H9 (cell line): ENCODE data around the gene DMRT1. TPM values are rescaled to one million over a fixed set of nuclear protein-coding genes. Genes with fewer than 3 reads are reported as not detected.

ENCODE experiments used
- DNase-seq: peaks from one replicate; pipeline ENCODE4 v3.0.0-alpha.2; 2017
- H2AFZ ChIP-seq: one replicate; pipeline ENCODE4 v1.6.1; 2013; ENCODE audit warnings: mild to moderate bottlenecking, low read length, control low read depth, moderate library complexity
- H2AK5ac ChIP-seq: 2 replicates; pipeline ENCODE4 v1.6.1; 2013; ENCODE audit warnings: low read length, control low read depth, mixed read lengths; ENCODE audit not compliant: insufficient read length
- H2BK120ac ChIP-seq: one replicate; pipeline ENCODE4 v1.6.1; 2013; ENCODE audit warnings: low read depth, mild to moderate bottlenecking, low read length, control low read depth, inconsistent platforms; ENCODE audit not compliant: poor library complexity, severe bottlenecking
- H2BK12ac ChIP-seq: 2 replicates; pipeline ENCODE4 v1.6.1; 2013; ENCODE audit warnings: low read length, control low read depth, mixed read lengths, low read depth; ENCODE audit not compliant: insufficient read length
- H2BK15ac ChIP-seq: 2 replicates; pipeline ENCODE4 v1.6.1; 2013; ENCODE audit warnings: low read depth, low read length, control low read depth
- H2BK20ac ChIP-seq: one replicate; pipeline ENCODE4 v1.6.1; 2013; ENCODE audit warnings: low read depth, mild to moderate bottlenecking, low read length, control low read depth, inconsistent platforms; ENCODE audit not compliant: poor library complexity, severe bottlenecking
- H2BK5ac ChIP-seq: 2 replicates; pipeline ENCODE4 v1.6.1; 2013; ENCODE audit warnings: low read length, control low read depth, mixed read lengths; ENCODE audit not compliant: insufficient read length
- H3K14ac ChIP-seq: 2 replicates; pipeline ENCODE4 v1.6.1; 2013; ENCODE audit warnings: low read length, control low read depth; ENCODE audit not compliant: insufficient read depth
- H3K18ac ChIP-seq: 2 replicates; pipeline ENCODE4 v1.6.1; 2013; ENCODE audit warnings: low read depth, mild to moderate bottlenecking, mixed read lengths, low read length, control low read depth; ENCODE audit not compliant: insufficient read length
- H3K23ac ChIP-seq: 2 replicates; pipeline ENCODE4 v1.6.1; 2013; ENCODE audit warnings: low read length, control low read depth, mixed read lengths, low read depth; ENCODE audit not compliant: insufficient read length
- H3K23me2 ChIP-seq: 2 replicates; pipeline ENCODE4 v1.6.1; 2013; ENCODE audit warnings: low read depth, mild to moderate bottlenecking, mixed read lengths, low read length, control low read depth; ENCODE audit not compliant: insufficient read length, poor library complexity, severe bottlenecking
- H3K27ac ChIP-seq: 2 replicates; pipeline ENCODE4 v1.5.1; 2013; ENCODE audit warnings: low read length, control low read depth, mixed read lengths, low read depth; ENCODE audit not compliant: insufficient read length
- H3K27me3 ChIP-seq: 2 replicates; pipeline ENCODE4 v1.6.1; 2013; ENCODE audit warnings: low read length, control low read depth, inconsistent platforms; ENCODE audit not compliant: insufficient read depth
- H3K4ac ChIP-seq: 2 replicates; pipeline ENCODE4 v1.6.1; 2013; ENCODE audit warnings: low read depth, mild to moderate bottlenecking, control low read depth, inconsistent platforms, low read length, moderate library complexity
- H3K4me1 ChIP-seq: 2 replicates; pipeline ENCODE4 v1.6.1; 2013; ENCODE audit warnings: low read length, control low read depth, inconsistent platforms; ENCODE audit not compliant: insufficient read depth
- H3K4me2 ChIP-seq: 2 replicates; pipeline ENCODE4 v1.6.1; 2013; ENCODE audit warnings: low read length, control low read depth, mixed read lengths; ENCODE audit not compliant: insufficient read length, insufficient read depth
- H3K56ac ChIP-seq: 2 replicates; pipeline ENCODE4 v1.6.1; 2013; ENCODE audit warnings: low read depth, mild to moderate bottlenecking, mixed read lengths, low read length, control low read depth; ENCODE audit not compliant: insufficient read length
- H3K79me1 ChIP-seq: 2 replicates; pipeline ENCODE4 v1.6.1; 2013; ENCODE audit warnings: low read depth, mild to moderate bottlenecking, moderate library complexity, low read length, control low read depth, inconsistent platforms; ENCODE audit not compliant: insufficient read depth, poor library complexity, severe bottlenecking
- H3K79me2 ChIP-seq: 2 replicates; pipeline ENCODE4 v1.6.1; 2013; ENCODE audit warnings: low read length, control low read depth, inconsistent platforms; ENCODE audit not compliant: insufficient read depth
- H3K9ac ChIP-seq: 2 replicates; pipeline ENCODE4 v1.6.1; 2013; ENCODE audit warnings: low read length, control low read depth, mixed read lengths; ENCODE audit not compliant: insufficient read length; ENCODE audit errors: extremely low read depth
- H3K9me3 ChIP-seq: one replicate; pipeline ENCODE4 v1.6.1; 2013; ENCODE audit warnings: low read depth, low read length, inconsistent platforms; ENCODE audit not compliant: control insufficient read depth
- H3T11ph ChIP-seq: one replicate; pipeline ENCODE4 v1.6.1; 2013; ENCODE audit warnings: mild to moderate bottlenecking, low read length, control low read depth, inconsistent platforms
- H4K20me1 ChIP-seq: one replicate; pipeline ENCODE4 v1.6.1; 2013; ENCODE audit not compliant: control insufficient read depth, insufficient read length, insufficient read depth
- H4K5ac ChIP-seq: 2 replicates; pipeline ENCODE4 v1.6.1; 2013; ENCODE audit warnings: low read depth, mild to moderate bottlenecking, mixed read lengths, low read length, control low read depth; ENCODE audit not compliant: insufficient read length
- H4K8ac ChIP-seq: replicated peaks from 2 replicates; pipeline ENCODE4 v1.6.1; 2013; ENCODE audit warnings: low read length, control low read depth, mixed read lengths, low read depth; ENCODE audit not compliant: insufficient read length
- H4K91ac ChIP-seq: 2 replicates; pipeline ENCODE4 v1.6.1; 2013; ENCODE audit warnings: low read depth, mild to moderate bottlenecking, moderate library complexity, mixed read lengths, low read length, control low read depth; ENCODE audit not compliant: insufficient read length
- H3K27ac Mint-ChIP-seq, 3 experiments: 2 replicates in 2 of 3; 3 replicates in 1 of 3; pipeline ENCODE4 v1.8.0; 2020 to 2021; ENCODE audit warnings: mixed read lengths in 3 of 3, mild to moderate bottlenecking in 1 of 3, moderate library complexity in 1 of 3
- H3K27me3 Mint-ChIP-seq: 2 replicates; pipeline ENCODE4 v1.8.0; 2021; ENCODE audit warnings: low read depth, mild to moderate bottlenecking, moderate library complexity, mixed read lengths
- H3K36me3 Mint-ChIP-seq, 3 experiments: 2 replicates in 2 of 3; 3 replicates in 1 of 3; pipeline ENCODE4 v1.8.0; 2020 to 2021; ENCODE audit warnings: low read depth in 3 of 3, mixed read lengths in 3 of 3; ENCODE audit not compliant: insufficient read depth in 1 of 3
- H3K4me1 Mint-ChIP-seq, 2 experiments: 2 replicates each; pipeline ENCODE4 v1.8.0; 2020; ENCODE audit warnings: mixed read lengths in 2 of 2
- H3K4me3 Mint-ChIP-seq, 2 experiments: 2 replicates in 1 of 2; 3 replicates in 1 of 2; pipeline ENCODE4 v1.8.0; 2020 to 2021; ENCODE audit warnings: mild to moderate bottlenecking in 2 of 2, mixed read lengths in 2 of 2, moderate library complexity in 1 of 2
- H3K9me3 Mint-ChIP-seq, 2 experiments: 2 replicates in 1 of 2; 3 replicates in 1 of 2; pipeline ENCODE4 v1.8.0; 2020; ENCODE audit warnings: mild to moderate bottlenecking in 2 of 2, mixed read lengths in 2 of 2, moderate library complexity in 1 of 2
- CTCF ChIP-seq: fragments of 200-600 bp; sonication (generic); conservative IDR thresholded peaks from 3 replicates; pipeline ENCODE4 v1.8.0; 2021; ENCODE audit warnings: antibody characterized with exemption, mild to moderate bottlenecking
- WGBS: extraction: QIAGEN DNeasy Blood & Tissue Kit; methylation state at CpG from one replicate; pipeline ENCODE4 v1.1.7; 2013; ENCODE audit warnings: missing lambda C conversion rate, low lambda C conversion rate, mixed read lengths; ENCODE audit not compliant: insufficient read length; ENCODE audit errors: extremely low coverage; 5-methylcytosine and 5-hydroxymethylcytosine counted together
- total RNA-seq: library from RNA; stranded (reverse); gene quantifications from 2 replicates; pipeline ENCODE4 v1.2.1, GENCODE V29; 2021

Gene DMRT1
- total RNA-seq, 1 experiment from 2014 or later = not detected

DNA sequence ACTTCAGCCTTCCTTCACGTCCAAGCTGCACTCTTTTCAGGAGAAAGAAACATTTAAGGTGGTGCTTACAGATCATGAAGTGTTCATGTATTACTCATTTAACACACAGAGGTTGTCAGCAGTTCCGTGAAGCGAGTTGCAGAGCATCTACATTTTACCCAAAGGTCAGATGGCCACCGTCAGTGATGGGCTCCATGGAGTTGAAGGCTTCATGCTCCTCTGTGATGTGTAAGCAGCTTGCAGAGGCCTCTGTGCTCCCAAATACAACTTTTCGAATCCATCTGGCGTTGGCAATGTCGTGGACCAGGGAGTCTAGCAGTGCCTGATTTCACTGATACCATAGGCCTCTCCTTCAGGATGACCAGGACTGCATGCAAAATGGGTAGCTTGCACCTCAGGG is 81.2 kb downstream of the DMRT1 start:
- Histone ChIP-seq H2BK120ac (no peak overlapping the region), H3K4me2 (no peak overlapping the region), H2BK5ac (no peak overlapping the region), H2AFZ (no peak overlapping the region), H3K9ac (no peak overlapping the region), H4K20me1 (no peaks in the 10 kb centered on the region), H3K9me3 (no peaks in the 10 kb centered on the region), H3K79me2 (no peaks in the 10 kb centered on the region), H4K91ac (no peak overlapping the region), H3K18ac (no peak overlapping the region), H3K14ac (no peak overlapping the region), H4K8ac (no peak overlapping the region), H2AK5ac (no peak overlapping the region), H3K23ac (no peak overlapping the region), H3K56ac (no peak overlapping the region), H3T11ph (no peak overlapping the region), H3K4ac (no peak overlapping the region), H2BK15ac (no peak overlapping the region), H4K5ac (no peak overlapping the region), H2BK20ac (no peak overlapping the region), H2BK12ac (no peak overlapping the region), H3K23me2 (no peaks in the 10 kb centered on the region), H3K27ac (no peak overlapping the region), H3K79me1 (no peaks in the 10 kb centered on the region), H3K4me1 (peaks cover 4% of the 10 kb centered on the region; the same call in 1 of the 2 replicates), H3K27me3 (no peaks in the 10 kb centered on the region)
- H3K27me3 Mint-ChIP-seq = no peaks in the 10 kb centered on the region
- no peaks in the 10 kb centered on the region for H3K36me3 Mint-ChIP-seq
- TF ChIP-seq CTCF = no peak
- no peaks in the 10 kb centered on the region for H3K9me3 Mint-ChIP-seq
- no peaks in the 10 kb centered on the region for H3K4me1 Mint-ChIP-seq
- H3K27ac Mint-ChIP-seq = no peak overlapping the region; a peak in 1 of 7 replicates
- no peak overlapping the region for H3K4me3 Mint-ChIP-seq
- no CpG with 5 or more reads among the region's 7 CpGs for WGBS
- no peak for DNase-seq
